GM12892 (cell line): ENCODE results near the gene CD55.

Experiments
- POLR2A ChIP-seq: IDR thresholded peaks from 2 replicates; pipeline ENCODE4 v1.6.1; 2011; ENCODE audit warnings: low read depth, low read length, control low read depth
- POLR2AphosphoS5 ChIP-seq: IDR thresholded peaks from 2 replicates; pipeline ENCODE4 v1.6.1; 2011; ENCODE audit warnings: low read depth, low read length, control low read depth
- TAF1 ChIP-seq: IDR thresholded peaks from 2 replicates; pipeline ENCODE4 v1.6.1; 2011; ENCODE audit warnings: low read depth, mild to moderate bottlenecking, control low read depth, low read length, borderline replicate concordance

DNA sequence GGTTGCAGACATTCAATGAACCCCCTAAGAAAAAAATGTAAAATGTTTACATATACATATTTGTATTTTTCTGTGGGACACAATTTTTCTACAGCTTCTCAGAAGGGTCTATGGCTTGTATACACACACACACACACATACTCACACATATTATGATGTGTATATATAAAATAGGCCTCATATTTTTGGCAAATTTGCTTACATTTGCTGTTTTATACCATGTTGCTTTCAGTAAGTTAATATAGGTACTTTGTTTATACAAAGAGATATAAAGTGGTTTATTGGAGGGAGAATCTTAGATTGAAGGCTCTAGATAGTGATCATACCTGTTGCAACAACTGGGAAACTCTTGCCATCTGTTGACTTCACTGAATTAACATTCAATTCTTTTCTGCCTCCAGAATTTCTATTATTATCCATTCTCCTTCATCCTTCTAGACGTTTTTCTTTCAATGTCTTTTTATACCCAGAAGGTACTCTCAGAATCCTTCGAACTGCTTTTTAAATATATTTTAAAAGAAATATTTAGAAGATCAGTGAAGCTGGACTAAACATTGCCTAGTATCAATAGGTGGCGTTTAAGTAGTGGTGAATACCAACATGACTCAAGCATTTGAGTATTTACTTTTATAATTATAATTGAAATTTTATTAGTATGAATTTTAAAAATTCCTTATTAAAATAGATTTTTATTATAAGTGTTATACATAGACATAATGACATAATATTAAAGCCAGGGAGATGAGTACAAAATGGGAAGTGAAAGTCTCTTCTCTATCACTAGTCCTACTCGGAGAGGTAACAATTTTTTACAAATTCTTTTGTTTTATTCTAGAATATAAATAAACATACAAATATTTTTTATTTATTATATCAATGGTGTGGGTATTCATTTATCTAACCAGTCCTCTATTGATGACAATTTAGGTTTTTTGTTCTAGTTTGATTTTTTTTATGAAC, 10.2 kb downstream of the CD55 start:
- TF ChIP-seq POLR2AphosphoS5 (no peak), TAF1 (no peak), POLR2A (no peak)
